Neural cell (in vitro differentiated cells): ENCODE data around the gene CHCHD10. TPM values are rescaled to one million over a fixed set of nuclear protein-coding genes. Genes with fewer than 3 reads are reported as not detected.

Experiments used
- H2AFZ ChIP-seq: fragments of 200-600, 300-800 bp; sonication (generic), shearing (Covaris generic); 2 replicates; pipeline ENCODE4 v1.6.0; 2014; ENCODE audit warnings: low read depth, mild to moderate bottlenecking, antibody characterized with exemption, low read length, moderate library complexity
- H3F3A ChIP-seq: fragments of 200-600 bp; shearing (Covaris generic); 2 replicates; pipeline ENCODE4 v1.6.1; 2016; ENCODE audit warnings: mild to moderate bottlenecking, moderate library complexity, mixed read lengths, antibody characterized with exemption, low read length; ENCODE audit not compliant: insufficient read depth, poor library complexity, severe bottlenecking
- H3K27ac ChIP-seq: fragments of 200-600, 300-800 bp; sonication (generic), shearing (Covaris generic); 2 replicates; pipeline ENCODE4 v1.5.1; 2014; ENCODE audit warnings: mild to moderate bottlenecking, low read length, moderate library complexity
- H3K27me3 ChIP-seq: fragments of 300-800, 200-600 bp; sonication (generic), shearing (Covaris generic); 2 replicates; pipeline ENCODE4 v1.6.0; 2014; ENCODE audit warnings: mild to moderate bottlenecking, low read depth, low read length, moderate library complexity; ENCODE audit not compliant: insufficient read depth
- H3K36me3 ChIP-seq: fragments of 300-800, 200-600 bp; sonication (generic), shearing (Covaris generic); 2 replicates; pipeline ENCODE4 v1.5.1; 2014; ENCODE audit warnings: mild to moderate bottlenecking, antibody characterized with exemption, low read length, moderate library complexity; ENCODE audit not compliant: insufficient read depth
- H3K4me2 ChIP-seq: fragments of 300-800, 200-600 bp; sonication (generic), shearing (Covaris generic); 2 replicates; pipeline ENCODE4 v1.6.0; 2014; ENCODE audit warnings: mild to moderate bottlenecking, low read length
- H3K4me3 ChIP-seq: fragments of 300-800, 200-600 bp; sonication (generic), shearing (Covaris generic); 2 replicates; pipeline ENCODE4 v1.5.1; 2014; ENCODE audit warnings: mild to moderate bottlenecking, low read length, moderate library complexity
- H3K79me2 ChIP-seq: fragments of 200-600 bp; shearing (Covaris generic); replicated peaks from 2 replicates; pipeline ENCODE4 v1.6.0; 2014; ENCODE audit warnings: mild to moderate bottlenecking, low read length, moderate library complexity; ENCODE audit not compliant: insufficient read depth
- H3K9ac ChIP-seq: fragments of 300-800, 200-600 bp; sonication (generic), shearing (Covaris generic); 2 replicates; pipeline ENCODE4 v1.6.1; 2016; ENCODE audit warnings: mild to moderate bottlenecking, low read length, mixed read lengths
- H3K9me2 ChIP-seq: fragments of 200-600 bp; shearing (Covaris generic); 2 replicates; pipeline ENCODE4 v1.6.1; 2016; ENCODE audit warnings: mild to moderate bottlenecking, low read length, mixed read lengths; ENCODE audit not compliant: insufficient read depth
- H3K9me3 ChIP-seq: fragments of 200-600, 300-800 bp; sonication (generic), shearing (Covaris generic); 2 replicates; pipeline ENCODE4 v1.6.1; 2016; ENCODE audit warnings: mild to moderate bottlenecking, mixed run types, low read length, moderate library complexity, mixed read lengths
- H4K20me1 ChIP-seq: fragments of 200-600 bp; shearing (Covaris generic); 2 replicates; pipeline ENCODE4 v1.6.1; 2016; ENCODE audit warnings: mild to moderate bottlenecking, mixed run types; ENCODE audit not compliant: insufficient read depth
- CTCF ChIP-seq: fragments of 450-650 bp; IDR thresholded peaks from 2 replicates; pipeline ENCODE4 v1.5.1; 2014; ENCODE audit warnings: antibody characterized with exemption, mild to moderate bottlenecking, moderate library complexity; ENCODE audit not compliant: poor library complexity, severe bottlenecking
- EP300 ChIP-seq: fragments of 450-650 bp; conservative IDR thresholded peaks from 2 replicates; pipeline ENCODE4 v1.6.1; 2014; ENCODE audit warnings: antibody characterized with exemption, mild to moderate bottlenecking, moderate library complexity; ENCODE audit not compliant: poor library complexity, severe bottlenecking
- EZH2 ChIP-seq: fragments of 200-600, 300-800 bp; shearing (Covaris generic), sonication (generic); IDR thresholded peaks from 2 replicates; pipeline ENCODE4 v1.6.1; 2014; ENCODE audit warnings: antibody characterized with exemption, low read length, borderline replicate concordance, mild to moderate bottlenecking; ENCODE audit not compliant: insufficient read depth, poor library complexity, severe bottlenecking
- MXI1 ChIP-seq: fragments of 450-650 bp; conservative IDR thresholded peaks from 2 replicates; pipeline ENCODE4 v1.6.1; 2014; ENCODE audit warnings: antibody characterized with exemption, mild to moderate bottlenecking; ENCODE audit not compliant: poor library complexity, severe bottlenecking
- POLR2AphosphoS5 ChIP-seq: IDR thresholded peaks from 2 replicates; pipeline ENCODE4 v1.6.1; 2012
- RAD21 ChIP-seq: fragments of 450-650 bp; conservative IDR thresholded peaks from 2 replicates; pipeline ENCODE4 v1.6.1; 2014; ENCODE audit warnings: antibody characterized with exemption, mild to moderate bottlenecking, moderate library complexity
- REST ChIP-seq: IDR thresholded peaks from 2 replicates; pipeline ENCODE4 v1.6.1; 2012; ENCODE audit warnings: borderline replicate concordance
- SMC3 ChIP-seq: fragments of 450-650 bp; conservative IDR thresholded peaks from 2 replicates; pipeline ENCODE4 v1.6.1; 2014; ENCODE audit warnings: antibody characterized with exemption, mild to moderate bottlenecking, moderate library complexity; ENCODE audit not compliant: poor library complexity
- TAF1 ChIP-seq: IDR thresholded peaks from 2 replicates; pipeline ENCODE4 v1.6.1; 2012; ENCODE audit warnings: low read depth
- polyA plus RNA-seq: library from polyadenylated mRNA; depleted of rRNA; stranded (reverse); fragments of >200 nt; gene quantifications from 2 replicates; pipeline ENCODE4 v1.2.3, GENCODE V29; 2014

The CHCHD10 gene
- polyA plus RNA-seq, 1 donor from 2014 or later: not detected

GRCh38 chr22:23744485-23744884, 23.3 kb downstream of the CHCHD10 start:
- Histone ChIP-seq H3F3A (no peaks in the 10 kb centered on the region), H3K27me3 (no peaks in the 10 kb centered on the region), H4K20me1 (no peaks in the 10 kb centered on the region), H3K9ac (no peak overlapping the region), H2AFZ (no peak overlapping the region), H3K4me3 (no peak overlapping the region), H3K36me3 (no peaks in the 10 kb centered on the region), H3K9me3 (no peaks in the 10 kb centered on the region), H3K27ac (no peak overlapping the region), H3K79me2 (no peaks in the 10 kb centered on the region), H3K4me2 (no peak overlapping the region), H3K9me2 (no peaks in the 10 kb centered on the region)
- TF ChIP-seq RAD21 (no peak), CTCF (no peak), SMC3 (no peak), POLR2AphosphoS5 (no peak), EZH2 (no peak), TAF1 (no peak), MXI1 (no peak)

- Histone ChIP-seq H3K9ac (no peak overlapping the region), H3K9me3 (no peaks in the 10 kb centered on the region), H3K9me2 (no peaks in the 10 kb centered on the region), H3K4me2 (no peak overlapping the region), H4K20me1 (no peaks in the 10 kb centered on the region), H3F3A (no peaks in the 10 kb centered on the region), H2AFZ (no peak overlapping the region), H3K27ac (no peak overlapping the region), H3K36me3 (no peaks in the 10 kb centered on the region), H3K79me2 (no peaks in the 10 kb centered on the region), H3K27me3 (no peaks in the 10 kb centered on the region), H3K4me3 (no peak overlapping the region)
- no peak for TF ChIP-seq REST
- no peak for TF ChIP-seq CTCF
- TF ChIP-seq EZH2: no peak
- no peak for TF ChIP-seq MXI1
- no peak for TF ChIP-seq EP300
- no peak for TF ChIP-seq SMC3
- no peak for TF ChIP-seq POLR2AphosphoS5
- TF ChIP-seq RAD21: no peak
- TF ChIP-seq TAF1: no peak
Measured at GRCh38 chr22:23744001-23744400, 23.8 kb downstream of the CHCHD10 start.
